B cell (primary cell): ENCODE data around the gene GRHL3.

ENCODE experiments used
- EZH2 ChIP-seq: IDR thresholded peaks from 2 replicates; pipeline ENCODE4 v1.6.1; 2012; ENCODE audit warnings: borderline replicate concordance, low read depth, mild to moderate bottlenecking, moderate library complexity, low read length; ENCODE audit not compliant: insufficient read depth, poor library complexity, severe bottlenecking
- TF ChIP-seq, protein P1 (sequence below): fragments of 200-600 bp; IDR thresholded peaks from one replicate; pipeline ENCODE4 v1.8.0; 2022; ENCODE audit warnings: antibody characterized with exemption, mild to moderate bottlenecking

DNA sequence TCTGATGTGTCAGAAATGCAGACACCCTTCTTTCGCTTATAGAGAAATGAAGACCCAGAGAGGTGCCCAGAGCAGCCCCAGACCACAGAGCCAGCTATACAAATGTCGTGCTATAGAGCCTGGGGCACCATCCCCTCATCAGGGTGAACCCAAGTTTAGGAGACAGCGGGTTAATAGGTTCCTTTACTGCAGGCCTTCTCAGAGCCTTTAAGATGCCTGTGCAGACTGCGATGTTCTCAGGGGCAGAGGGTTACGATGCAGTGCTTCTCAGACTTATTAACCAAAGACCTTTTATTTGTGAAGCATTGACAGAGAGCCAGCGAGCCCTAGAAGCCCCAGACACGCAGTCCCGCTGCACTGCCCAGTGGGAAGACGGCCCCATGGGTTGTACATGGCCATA is 47.5 kb downstream of the GRHL3 start:
- TF ChIP-seq, protein P1, sequence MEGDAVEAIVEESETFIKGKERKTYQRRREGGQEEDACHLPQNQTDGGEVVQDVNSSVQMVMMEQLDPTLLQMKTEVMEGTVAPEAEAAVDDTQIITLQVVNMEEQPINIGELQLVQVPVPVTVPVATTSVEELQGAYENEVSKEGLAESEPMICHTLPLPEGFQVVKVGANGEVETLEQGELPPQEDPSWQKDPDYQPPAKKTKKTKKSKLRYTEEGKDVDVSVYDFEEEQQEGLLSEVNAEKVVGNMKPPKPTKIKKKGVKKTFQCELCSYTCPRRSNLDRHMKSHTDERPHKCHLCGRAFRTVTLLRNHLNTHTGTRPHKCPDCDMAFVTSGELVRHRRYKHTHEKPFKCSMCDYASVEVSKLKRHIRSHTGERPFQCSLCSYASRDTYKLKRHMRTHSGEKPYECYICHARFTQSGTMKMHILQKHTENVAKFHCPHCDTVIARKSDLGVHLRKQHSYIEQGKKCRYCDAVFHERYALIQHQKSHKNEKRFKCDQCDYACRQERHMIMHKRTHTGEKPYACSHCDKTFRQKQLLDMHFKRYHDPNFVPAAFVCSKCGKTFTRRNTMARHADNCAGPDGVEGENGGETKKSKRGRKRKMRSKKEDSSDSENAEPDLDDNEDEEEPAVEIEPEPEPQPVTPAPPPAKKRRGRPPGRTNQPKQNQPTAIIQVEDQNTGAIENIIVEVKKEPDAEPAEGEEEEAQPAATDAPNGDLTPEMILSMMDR = no peak
- TF ChIP-seq EZH2 = no peak
